ENCODE data around the gene STX12. TPM values are rescaled to one million over a fixed set of nuclear protein-coding genes. Genes with fewer than 3 reads are reported as not detected.
"Not testable (repeated sequence)": the region's sequence is repeated elsewhere in the genome, so short reads cannot be mapped to it uniquely, and the experiment has no call there.

STX12 gene
- total RNA-seq, 1 experiment from 2014 or later: 24.5 TPM

GRCh38 chr1:27774654-27775053 lies 1.6 kb downstream of the STX12 start:
- CTCF ChIA-PET: no interaction called here
- Histone ChIP-seq H3K4me1 (ENCODE audit: insufficient read depth, low read length, poor library complexity, severe bottlenecking) (peaks cover 9% of the 10 kb centered on the region), H3K9me3 (ENCODE audit: low read depth, low read length, poor library complexity, severe bottlenecking) (no peaks in the 10 kb centered on the region), H3K36me3 (ENCODE audit: insufficient read depth, low read length, poor library complexity, severe bottlenecking) (no peaks in the 10 kb centered on the region), H3K27me3 (replicated peaks; ENCODE audit: insufficient read depth, low read depth, low read length, poor library complexity) (no peaks in the 10 kb centered on the region), H3K4me3 (ENCODE audit: low read depth, low read length, poor library complexity, severe bottlenecking) (peak overlapping the region; percentile 69), H3K27ac (ENCODE audit: low read depth, low read length, poor library complexity, severe bottlenecking) (no peak overlapping the region)
- no TSS peak for BruUV-seq (replicated peaks)
- intact Hi-C loops (cut with micrococcal nuclease; ENCODE audit: unreplicated experiment): no loop called here
- no peak for TF ChIP-seq CTCF (conservative IDR thresholded peaks at IDR 0.05; ENCODE audit: low read depth, low read length)
- TF ChIP-seq EZH2 (IDR thresholded peaks at IDR 0.05; ENCODE audit: borderline replicate concordance, low read depth, low read length, poor library complexity, severe bottlenecking): no peak
- POLR2A ChIA-PET (ENCODE audit: low non-redundant PET): interaction anchor here (0.6 kb wide), 1 partner anchor 39 kb away, joined by 3 read pairs; no protein-coding TSS in a partner anchor
- no peak for DNase-seq (ENCODE audit: low spot score)

GRCh38 chr1:27775336-27775735 lies 2.3 kb downstream of the STX12 start:
- intact Hi-C loops (cut with micrococcal nuclease; ENCODE audit: unreplicated experiment); CTCF ChIA-PET; H3K4me1 ChIP-seq (ENCODE audit: insufficient read depth, low read length, poor library complexity, severe bottlenecking); H3K27me3 ChIP-seq (replicated peaks; ENCODE audit: insufficient read depth, low read depth, low read length, poor library complexity); POLR2A ChIA-PET (ENCODE audit: low non-redundant PET); DNase-seq (ENCODE audit: low spot score); BruUV-seq (replicated peaks); H3K27ac ChIP-seq (ENCODE audit: low read depth, low read length, poor library complexity, severe bottlenecking); H3K9me3 ChIP-seq (ENCODE audit: low read depth, low read length, poor library complexity, severe bottlenecking); H3K36me3 ChIP-seq (ENCODE audit: insufficient read depth, low read length, poor library complexity, severe bottlenecking); H3K4me3 ChIP-seq (ENCODE audit: low read depth, low read length, poor library complexity, severe bottlenecking): not testable (repeated sequence)

DNA sequence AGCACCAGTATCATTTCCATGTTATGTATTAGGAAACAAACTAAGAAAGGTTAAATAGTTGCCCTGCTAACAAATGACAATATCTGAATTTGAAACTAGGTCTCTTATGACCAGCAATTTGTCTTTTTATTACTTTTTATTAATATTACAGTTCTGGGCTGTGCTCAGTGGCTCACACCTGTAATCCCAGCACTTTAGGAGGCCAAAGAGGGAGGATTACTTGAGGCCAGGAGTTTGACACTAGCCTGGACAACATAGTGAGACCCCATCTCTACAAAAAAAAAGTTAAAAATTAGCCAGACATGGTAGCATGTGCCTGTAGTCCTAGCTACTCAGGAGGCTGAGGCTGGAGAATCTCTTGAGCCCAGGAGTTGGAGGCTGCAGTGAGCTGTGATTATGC lies 3.3 kb downstream of the STX12 start:
- H3K36me3 ChIP-seq (ENCODE audit: insufficient read depth, low read length, poor library complexity, severe bottlenecking); H3K27ac ChIP-seq (ENCODE audit: low read depth, low read length, poor library complexity, severe bottlenecking); H3K27me3 ChIP-seq (replicated peaks; ENCODE audit: insufficient read depth, low read depth, low read length, poor library complexity); H3K4me3 ChIP-seq (ENCODE audit: low read depth, low read length, poor library complexity, severe bottlenecking); H3K9me3 ChIP-seq (ENCODE audit: low read depth, low read length, poor library complexity, severe bottlenecking); BruUV-seq (replicated peaks); POLR2A ChIA-PET (ENCODE audit: low non-redundant PET); CTCF ChIA-PET; DNase-seq (ENCODE audit: low spot score); intact Hi-C loops (cut with micrococcal nuclease; ENCODE audit: unreplicated experiment); H3K4me1 ChIP-seq (ENCODE audit: insufficient read depth, low read length, poor library complexity, severe bottlenecking): not testable (repeated sequence)

DNA sequence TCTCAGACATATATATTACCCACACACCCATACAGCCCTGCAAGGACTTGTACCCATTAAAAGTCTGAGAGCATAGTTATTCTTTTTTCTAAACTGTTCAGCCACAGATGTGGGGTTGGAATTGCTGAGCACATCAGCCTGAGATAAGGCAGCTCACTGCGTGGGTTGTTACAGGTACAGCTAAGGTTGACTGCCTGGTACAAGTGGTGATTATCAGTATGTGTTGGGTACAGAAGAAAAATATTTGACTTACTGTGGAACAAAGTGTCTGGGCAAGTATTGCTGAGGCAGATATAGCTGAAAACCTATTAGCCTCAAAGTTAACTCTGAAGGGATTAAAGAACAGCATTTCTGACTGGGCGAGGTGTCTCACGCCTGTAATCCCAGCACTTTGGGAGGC lies 5.0 kb downstream of the STX12 start:
- CTCF ChIA-PET: no interaction called here
- H3K36me3 ChIP-seq (ENCODE audit: insufficient read depth, low read length, poor library complexity, severe bottlenecking): no peaks in the 10 kb centered on the region
- H3K4me3 ChIP-seq (ENCODE audit: low read depth, low read length, poor library complexity, severe bottlenecking): no peak overlapping the region
- TF ChIP-seq EZH2 (IDR thresholded peaks at IDR 0.05; ENCODE audit: borderline replicate concordance, low read depth, low read length, poor library complexity, severe bottlenecking) (no peak), CTCF (conservative IDR thresholded peaks at IDR 0.05; ENCODE audit: low read depth, low read length) (no peak)
- intact Hi-C loops (cut with micrococcal nuclease; ENCODE audit: unreplicated experiment): no loop called here
- H3K4me1 ChIP-seq (ENCODE audit: insufficient read depth, low read length, poor library complexity, severe bottlenecking): peaks cover 9% of the 10 kb centered on the region
- H3K9me3 ChIP-seq (ENCODE audit: low read depth, low read length, poor library complexity, severe bottlenecking): no peaks in the 10 kb centered on the region
- no peaks in the 10 kb centered on the region for H3K27me3 ChIP-seq (replicated peaks; ENCODE audit: insufficient read depth, low read depth, low read length, poor library complexity)
- no TSS peak for BruUV-seq (replicated peaks)
- POLR2A ChIA-PET (ENCODE audit: low non-redundant PET): no interaction called here
- H3K27ac ChIP-seq (ENCODE audit: low read depth, low read length, poor library complexity, severe bottlenecking): no peak overlapping the region
- DNase-seq (ENCODE audit: low spot score): no peak

Data from A673 (cell line).